GM23338 (cell line): ENCODE data around the gene ARRDC4. TPM values are rescaled to one million over a fixed set of nuclear protein-coding genes. Genes with fewer than 3 reads are reported as not detected.

Source experiments
- ATAC-seq: fragments of 200-7000 bp; cut with Tn5 transposase; 3 replicates; pipeline ENCODE4 v1.9.1; 2020
- DNase-seq: peaks from one replicate; pipeline ENCODE4 v3.0.0-alpha.2; 2015; ENCODE audit warnings: low spot score
- H2AFZ ChIP-seq: fragments of 200-600 bp; sonication (generic); 2 replicates; pipeline ENCODE4 v1.8.0; 2016; ENCODE audit warnings: antibody characterized with exemption, mild to moderate bottlenecking, moderate library complexity
- H3F3A ChIP-seq: fragments of 200-600 bp; sonication (generic); replicated peaks from 2 replicates; pipeline ENCODE4 v1.8.0; 2017; ENCODE audit warnings: antibody characterized with exemption, mixed run types, low read depth
- H3K27ac ChIP-seq: fragments of 200-600 bp; sonication (generic); 2 replicates; pipeline ENCODE4 v1.6.1; 2016; ENCODE audit warnings: low read depth
- H3K27me3 ChIP-seq: fragments of 200-600 bp; sonication (generic); 2 replicates; pipeline ENCODE4 v1.8.0; 2016; ENCODE audit warnings: mild to moderate bottlenecking, mixed run types, moderate library complexity; ENCODE audit not compliant: insufficient read depth
- H3K36me3 ChIP-seq: fragments of 200-600 bp; sonication (generic); 2 replicates; pipeline ENCODE4 v1.8.0; 2016; ENCODE audit warnings: mild to moderate bottlenecking; ENCODE audit not compliant: insufficient read depth
- H3K4me1 ChIP-seq: fragments of 200-600 bp; sonication (generic); 2 replicates; pipeline ENCODE4 v1.8.0; 2016; ENCODE audit warnings: mild to moderate bottlenecking, moderate library complexity; ENCODE audit not compliant: insufficient read depth
- H3K4me2 ChIP-seq: fragments of 200-600 bp; sonication (generic); 2 replicates; pipeline ENCODE4 v1.7.1; 2017; ENCODE audit warnings: mixed run types
- H3K4me3 ChIP-seq: fragments of 200-600 bp; sonication (generic); 2 replicates; pipeline ENCODE4 v1.6.1; 2016; ENCODE audit warnings: mixed run types
- H3K79me2 ChIP-seq: fragments of 200-600 bp; sonication (generic); replicated peaks from 2 replicates; pipeline ENCODE4 v1.8.0; 2017; ENCODE audit warnings: mild to moderate bottlenecking; ENCODE audit not compliant: insufficient read depth
- H3K9me2 ChIP-seq: fragments of 200-600 bp; sonication (generic); 2 replicates; pipeline ENCODE4 v1.8.0; 2017; ENCODE audit not compliant: insufficient read depth
- H4K20me1 ChIP-seq: fragments of 200-600 bp; sonication (generic); replicated peaks from 2 replicates; pipeline ENCODE4 v1.8.0; 2017; ENCODE audit warnings: mild to moderate bottlenecking; ENCODE audit not compliant: insufficient read depth
- H3K27ac Mint-ChIP-seq: 2 replicates; pipeline ENCODE4 v1.8.0; 2020; ENCODE audit warnings: inconsistent platforms, mild to moderate bottlenecking, moderate library complexity, mixed read lengths
- H3K27me3 Mint-ChIP-seq: 3 replicates; pipeline ENCODE4 v1.8.0; 2022; ENCODE audit warnings: low read depth, mild to moderate bottlenecking, moderate library complexity, mixed read lengths, inconsistent platforms; ENCODE audit not compliant: insufficient read depth, poor library complexity
- H3K36me3 Mint-ChIP-seq: 3 replicates; pipeline ENCODE4 v1.8.0; 2021; ENCODE audit warnings: low read depth, mild to moderate bottlenecking, inconsistent platforms, moderate library complexity, mixed read lengths
- H3K4me1 Mint-ChIP-seq: 3 replicates; pipeline ENCODE4 v1.8.0; 2020; ENCODE audit warnings: mild to moderate bottlenecking, inconsistent platforms, mixed read lengths
- H3K4me3 Mint-ChIP-seq: 3 replicates; pipeline ENCODE4 v1.8.0; 2021; ENCODE audit warnings: moderate library complexity, mild to moderate bottlenecking, inconsistent platforms, mixed read lengths
- H3K9me3 Mint-ChIP-seq: 3 replicates; pipeline ENCODE4 v1.8.0; 2020; ENCODE audit warnings: moderate library complexity, mild to moderate bottlenecking, inconsistent platforms, mixed read lengths
- CREB1 ChIP-seq: fragments of 250-450 bp; sonication (Bioruptor Pico); IDR thresholded peaks from 2 replicates; pipeline ENCODE4 v1.5.0; 2020; ENCODE audit warnings: low read depth, mild to moderate bottlenecking, moderate library complexity
- EZH2phosphoT487 ChIP-seq: fragments of 200-600 bp; sonication (generic); IDR thresholded peaks from one replicate; pipeline ENCODE4 v1.8.1; 2018; ENCODE audit warnings: antibody characterized with exemption; ENCODE audit not compliant: unreplicated experiment
- NANOG ChIP-seq: IDR thresholded peaks from 2 replicates; pipeline ENCODE4 v1.6.1; 2016; ENCODE audit warnings: antibody characterized with exemption, borderline replicate concordance
- STAT1 ChIP-seq: IDR thresholded peaks from one replicate; pipeline ENCODE4 v1.6.1; 2016; ENCODE audit warnings: antibody characterized with exemption; ENCODE audit not compliant: unreplicated experiment
- ZNF114 ChIP-seq: fragments of 250-450 bp; sonication (Bioruptor Pico); IDR thresholded peaks from 2 replicates; pipeline ENCODE4 v1.5.0; 2020; ENCODE audit warnings: mild to moderate bottlenecking, moderate library complexity
- ZNF331 ChIP-seq: fragments of 250-450 bp; sonication (Bioruptor Pico); IDR thresholded peaks from 2 replicates; pipeline ENCODE4 v1.5.0; 2020; ENCODE audit warnings: low read depth, mild to moderate bottlenecking, moderate library complexity
- polyA plus RNA-seq: library from polyadenylated mRNA; unstranded; fragments of >200 nt; fragmentation: Nextera tagmentation; extraction: Ambion mirVana; gene quantifications from 2 replicates; pipeline ENCODE4 v1.2.1, GENCODE V29; 2016
- total RNA-seq: library from RNA; depleted of rRNA; stranded (reverse); fragments of >200 nt; shearing (Covaris generic); gene quantifications from 2 replicates; pipeline ENCODE4 v1.2.3, GENCODE V29; 2014
- TF ChIP-seq, protein P1 (sequence below), 2 experiments: fragments of 200-600 bp in 1 of 2; sonication (generic) in 1 of 2; conservative IDR thresholded peaks; 2 replicates each; pipeline versions ENCODE4 v1.5.1 to v1.6.1; 2016 to 2017; ENCODE audit warnings: antibody characterized with exemption in 2 of 2, low read depth in 2 of 2, mild to moderate bottlenecking in 2 of 2, moderate library complexity in 1 of 2

ARRDC4 gene
- total and polyA plus RNA-seq, 2 experiments from 2014 or later: 2.0 to 6.9 TPM

DNA sequence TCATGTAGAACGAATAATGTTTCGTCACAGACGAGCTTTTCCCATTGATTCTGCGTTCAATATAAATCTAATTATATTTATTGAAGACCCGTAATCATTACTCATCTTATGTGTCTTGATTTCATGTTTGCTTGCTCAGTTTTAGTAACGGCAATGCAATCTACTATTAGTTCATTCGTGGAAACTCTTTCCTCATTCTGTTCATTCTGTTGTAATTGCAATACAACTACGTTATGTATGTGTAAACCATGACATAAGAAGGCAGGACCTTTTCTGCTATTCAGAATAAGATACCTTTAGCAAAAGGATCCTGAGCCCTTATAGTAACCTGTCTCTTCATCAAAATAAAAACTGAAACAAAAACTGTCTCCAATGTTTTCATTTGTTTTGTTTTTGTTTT lies 6.8 kb upstream of the ARRDC4 start (continued):
- TF ChIP-seq, protein P1, sequence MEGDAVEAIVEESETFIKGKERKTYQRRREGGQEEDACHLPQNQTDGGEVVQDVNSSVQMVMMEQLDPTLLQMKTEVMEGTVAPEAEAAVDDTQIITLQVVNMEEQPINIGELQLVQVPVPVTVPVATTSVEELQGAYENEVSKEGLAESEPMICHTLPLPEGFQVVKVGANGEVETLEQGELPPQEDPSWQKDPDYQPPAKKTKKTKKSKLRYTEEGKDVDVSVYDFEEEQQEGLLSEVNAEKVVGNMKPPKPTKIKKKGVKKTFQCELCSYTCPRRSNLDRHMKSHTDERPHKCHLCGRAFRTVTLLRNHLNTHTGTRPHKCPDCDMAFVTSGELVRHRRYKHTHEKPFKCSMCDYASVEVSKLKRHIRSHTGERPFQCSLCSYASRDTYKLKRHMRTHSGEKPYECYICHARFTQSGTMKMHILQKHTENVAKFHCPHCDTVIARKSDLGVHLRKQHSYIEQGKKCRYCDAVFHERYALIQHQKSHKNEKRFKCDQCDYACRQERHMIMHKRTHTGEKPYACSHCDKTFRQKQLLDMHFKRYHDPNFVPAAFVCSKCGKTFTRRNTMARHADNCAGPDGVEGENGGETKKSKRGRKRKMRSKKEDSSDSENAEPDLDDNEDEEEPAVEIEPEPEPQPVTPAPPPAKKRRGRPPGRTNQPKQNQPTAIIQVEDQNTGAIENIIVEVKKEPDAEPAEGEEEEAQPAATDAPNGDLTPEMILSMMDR (conservative IDR thresholded peaks at IDR 0.05; ENCODE audit: low read depth in 2 of 2): no peak

DNA sequence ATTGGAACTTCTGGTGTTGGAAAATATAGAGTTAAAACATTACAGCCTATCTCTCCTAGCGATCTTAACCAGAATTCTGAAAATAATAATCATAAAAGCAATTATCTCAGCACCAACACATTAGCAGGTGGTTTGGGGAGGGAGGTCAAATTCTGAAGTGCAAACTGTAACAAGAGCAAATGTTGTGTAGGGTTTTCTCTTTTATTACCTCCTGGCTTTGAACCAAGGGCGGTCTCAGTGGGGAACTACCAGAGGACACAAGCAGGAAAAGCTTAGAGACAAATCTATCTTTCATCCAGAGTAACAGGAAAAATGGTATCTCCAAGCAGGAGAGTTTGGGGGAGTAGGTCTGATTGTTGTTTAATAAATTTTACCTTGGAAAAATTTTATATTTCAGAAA lies 5.5 kb upstream of the ARRDC4 start:
- H3K27ac Mint-ChIP-seq: no peak overlapping the region

DNA sequence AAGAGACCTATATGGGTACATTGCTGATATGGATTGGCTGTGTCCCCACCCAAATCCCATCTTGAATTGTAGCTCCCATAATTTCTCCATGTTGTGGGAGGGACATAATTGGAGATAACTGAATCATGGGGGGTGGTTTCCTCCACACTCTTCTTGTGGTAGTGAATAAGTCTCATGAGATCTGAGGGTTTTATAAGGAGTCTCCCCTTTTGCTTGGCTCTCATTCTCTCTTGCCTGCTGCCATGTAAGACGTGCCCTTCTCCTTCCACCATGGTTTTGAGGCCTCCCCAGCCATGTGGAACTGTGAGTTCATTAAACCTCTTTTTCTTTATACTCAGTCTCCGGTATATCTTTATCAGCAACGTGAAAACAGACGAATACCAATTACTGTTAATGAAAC lies 5.0 kb upstream of the ARRDC4 start:
- Mint-ChIP-seq H3K27me3 (peaks cover 4% of the 10 kb centered on the region), H3K4me1 (peaks cover 5% of the 10 kb centered on the region), H3K27ac (no peak overlapping the region), H3K4me3 (no peak overlapping the region), H3K9me3 (no peaks in the 10 kb centered on the region; the same call in 2 of the 3 replicates), H3K36me3 (no peaks in the 10 kb centered on the region)
- H3K4me1 ChIP-seq: no peaks in the 10 kb centered on the region
- no peaks in the 10 kb centered on the region for H3K9me2 ChIP-seq
- H3K36me3 ChIP-seq: no peaks in the 10 kb centered on the region
- no peak overlapping the region for H3K4me3 ChIP-seq
- no peaks in the 10 kb centered on the region for H3F3A ChIP-seq
- no peaks in the 10 kb centered on the region for H3K79me2 ChIP-seq
- TF ChIP-seq STAT1: no peak
- no peak for DNase-seq
- no peaks in the 10 kb centered on the region for H4K20me1 ChIP-seq
- no peak overlapping the region for H3K27ac ChIP-seq
- H3K4me2 ChIP-seq: no peak overlapping the region
- ATAC-seq: no peak
- H3K27me3 ChIP-seq: no peaks in the 10 kb centered on the region
- H2AFZ ChIP-seq: no peak overlapping the region

More for the DNA sequence above, 5.5 kb upstream of the ARRDC4 start:
- no peaks in the 10 kb centered on the region; the same call in 2 of the 3 replicates for H3K9me3 Mint-ChIP-seq
- H3K27me3 Mint-ChIP-seq: peaks cover under 1% of the 10 kb centered on the region
- Histone ChIP-seq H3K4me2 (no peak overlapping the region), H3K27me3 (no peaks in the 10 kb centered on the region), H4K20me1 (no peaks in the 10 kb centered on the region), H3K36me3 (no peaks in the 10 kb centered on the region), H3K9me2 (no peaks in the 10 kb centered on the region), H3K79me2 (no peaks in the 10 kb centered on the region), H3K4me1 (no peaks in the 10 kb centered on the region), H3K4me3 (no peak overlapping the region), H3K27ac (no peak overlapping the region), H3F3A (no peaks in the 10 kb centered on the region), H2AFZ (no peak overlapping the region)
- H3K4me3 Mint-ChIP-seq: no peak overlapping the region
- no peaks in the 10 kb centered on the region for H3K36me3 Mint-ChIP-seq
- H3K4me1 Mint-ChIP-seq: peaks cover 5% of the 10 kb centered on the region
- TF ChIP-seq ZNF331 (CRISPR knock-in tag) (no peak), NANOG (no peak), CREB1 (CRISPR knock-in tag) (no peak)
- ATAC-seq (no peak), DNase-seq (no peak)

DNA sequence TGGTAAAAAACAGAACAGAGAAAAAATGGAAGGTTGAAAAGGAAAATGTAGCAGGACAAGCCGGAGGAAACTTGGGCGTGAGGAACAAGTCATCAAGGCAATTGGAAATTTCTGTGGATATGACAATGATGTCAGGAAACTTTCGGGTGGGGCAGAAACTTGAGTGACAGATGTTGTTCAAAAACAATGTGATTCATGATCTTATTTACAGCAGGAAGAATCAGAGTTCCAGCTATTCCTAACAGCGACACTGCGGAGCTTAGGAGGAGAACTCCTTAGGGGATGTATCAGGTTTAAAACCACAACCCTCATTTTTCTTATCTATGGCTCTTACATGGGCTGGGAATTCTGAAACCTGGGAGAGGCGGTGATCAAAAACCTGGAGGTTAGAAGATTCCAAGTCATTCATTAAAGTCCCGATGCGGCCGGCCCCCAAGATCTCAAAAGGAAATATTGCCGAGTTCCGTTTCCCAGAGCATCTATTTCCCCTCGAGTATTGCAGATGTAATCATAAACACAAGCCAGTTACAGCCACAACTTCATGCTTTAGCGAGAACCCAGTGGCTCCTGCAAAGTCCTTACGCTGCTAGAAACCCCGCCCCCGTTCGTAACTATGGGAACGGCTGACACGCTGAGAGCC lies 659 bp upstream of the ARRDC4 start:
- Mint-ChIP-seq H3K27ac (no peak overlapping the region), H3K36me3 (no peaks in the 10 kb centered on the region), H3K4me3 (peak overlapping the region; percentile 78), H3K27me3 (peaks cover 4% of the 10 kb centered on the region), H3K9me3 (no peaks in the 10 kb centered on the region; the same call in 2 of the 3 replicates), H3K4me1 (peaks cover 5% of the 10 kb centered on the region)
- no peak for ATAC-seq
- no peaks in the 10 kb centered on the region for H3F3A ChIP-seq
- DNase-seq: no peak
- no peaks in the 10 kb centered on the region for H3K4me1 ChIP-seq
- peaks cover 7% of the 10 kb centered on the region; the same call in 1 of the 2 replicates for H3K27me3 ChIP-seq
- peak overlapping the region; percentile 74 for H3K4me2 ChIP-seq
- no peaks in the 10 kb centered on the region for H3K9me2 ChIP-seq
- H3K4me3 ChIP-seq: peak overlapping the region; percentile 53
- H2AFZ ChIP-seq: peak overlapping the region; percentile 81
- no peak overlapping the region for H3K27ac ChIP-seq
- H3K79me2 ChIP-seq: no peaks in the 10 kb centered on the region; the same call in 1 of the 2 replicates
- no peaks in the 10 kb centered on the region for H3K36me3 ChIP-seq
- H4K20me1 ChIP-seq: no peaks in the 10 kb centered on the region
- TF ChIP-seq NANOG (no peak), EZH2phosphoT487 (no peak), ZNF114 (CRISPR knock-in tag) (no peak), CREB1 (CRISPR knock-in tag) (no peak)
- TF ChIP-seq, protein P1 (conservative IDR thresholded peaks at IDR 0.05; ENCODE audit: low read depth in 2 of 2): no peak
